ENCODE results near the gene PDK1.

DNA sequence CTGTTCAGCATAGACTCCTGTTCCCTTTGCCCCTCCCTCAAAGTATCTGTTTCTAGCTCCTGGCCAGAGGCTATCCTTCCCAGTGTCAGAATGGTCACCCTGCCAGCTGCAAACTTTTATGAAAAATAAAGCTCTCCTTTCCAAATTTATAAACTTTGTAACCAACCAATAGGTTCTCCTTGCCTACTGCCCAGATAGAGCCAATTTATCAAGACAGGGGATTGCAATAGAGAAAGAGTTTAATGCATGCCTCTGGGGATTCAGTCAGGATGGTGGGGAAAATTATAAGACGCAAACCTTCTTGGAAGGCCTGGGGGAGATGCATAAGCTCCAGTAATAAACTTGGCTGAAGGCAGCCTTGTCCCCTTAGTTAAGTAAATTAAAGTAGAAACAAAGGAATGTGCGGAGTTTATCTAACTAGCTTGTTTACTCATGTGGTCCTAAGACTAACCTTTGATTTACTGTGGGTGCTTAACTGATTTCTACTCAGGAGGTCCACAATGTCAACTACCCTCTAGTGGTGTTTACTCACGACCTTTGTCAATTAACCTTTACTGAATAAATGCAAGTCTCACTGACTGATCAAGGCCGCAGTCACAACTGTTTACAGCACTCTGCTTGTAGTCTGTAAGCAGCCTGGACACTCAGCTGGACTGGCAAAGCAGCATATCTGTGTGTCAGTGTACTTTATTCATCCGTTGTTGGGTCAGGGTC lies 42.9 kb upstream of the PDK1 start:
- TF ChIP-seq EZH2 (IDR thresholded peaks at IDR 0.05; ENCODE audit: borderline replicate concordance, low read depth, low read length, poor library complexity, severe bottlenecking) (no peak), CTCF (conservative IDR thresholded peaks at IDR 0.05; ENCODE audit: low read depth, low read length) (no peak)

All from A673 (cell line).